Esophagus (tissue), 2 donors: Measurements from ENCODE around the gene SDF4. TPM values are rescaled to one million over a fixed set of nuclear protein-coding genes. Genes with fewer than 3 reads are reported as not detected.

Source experiments
- H3K27ac ChIP-seq, 2 donors: one replicate each; pipeline ENCODE4 v1.5.1; 2013; ENCODE audit warnings: low read depth in 2 of 2, mild to moderate bottlenecking in 2 of 2, inconsistent platforms in 1 of 2, low read length in 1 of 2, moderate library complexity in 1 of 2
- H3K27me3 ChIP-seq, 2 donors: one replicate each; pipeline ENCODE4 v1.6.1; 2013; ENCODE audit warnings: low read length in 2 of 2, control low read depth in 1 of 2, mild to moderate bottlenecking in 1 of 2; ENCODE audit not compliant: insufficient read depth in 2 of 2, control insufficient read depth in 1 of 2
- H3K36me3 ChIP-seq, 2 donors: one replicate each; pipeline ENCODE4 v1.6.1; 2013; ENCODE audit warnings: low read length in 1 of 2; ENCODE audit not compliant: control insufficient read depth in 2 of 2, insufficient read depth in 2 of 2
- H3K4me1 ChIP-seq, 2 donors: one replicate each; pipeline ENCODE4 v1.6.1; 2013; ENCODE audit warnings: low read length in 1 of 2; ENCODE audit not compliant: control insufficient read depth in 2 of 2, insufficient read depth in 2 of 2
- H3K4me3 ChIP-seq, 2 donors: one replicate each; pipeline ENCODE4 v1.5.1; 2013; ENCODE audit warnings: low read length in 2 of 2, mild to moderate bottlenecking in 2 of 2, low read depth in 1 of 2, moderate library complexity in 1 of 2
- H3K9me3 ChIP-seq, 2 donors: one replicate each; pipeline ENCODE4 v1.6.1; 2013; ENCODE audit warnings: mild to moderate bottlenecking in 2 of 2, low read depth in 1 of 2, low read length in 1 of 2, moderate library complexity in 1 of 2; ENCODE audit not compliant: control insufficient read depth in 2 of 2, insufficient read depth in 1 of 2
- WGBS, 2 donors: extraction: QIAGEN DNeasy Blood & Tissue Kit; methylation state at CpG; one replicate each; pipeline ENCODE4 v1.1.7; 2013; 5-methylcytosine and 5-hydroxymethylcytosine counted together
- polyA plus RNA-seq, 2 donors: library from polyadenylated mRNA; stranded (reverse); fragments of 200-250 nt; gene quantifications; one replicate each; pipeline ENCODE4 v1.2.3, GENCODE V29; 2013
- donor health status: healthy with polysubstance abuse.
- donor health status: Bipolar disorder and iron deficiency.

SDF4 gene
- polyA plus RNA-seq: 10 to 100 TPM; 43.9 to 68.0 TPM

DNA sequence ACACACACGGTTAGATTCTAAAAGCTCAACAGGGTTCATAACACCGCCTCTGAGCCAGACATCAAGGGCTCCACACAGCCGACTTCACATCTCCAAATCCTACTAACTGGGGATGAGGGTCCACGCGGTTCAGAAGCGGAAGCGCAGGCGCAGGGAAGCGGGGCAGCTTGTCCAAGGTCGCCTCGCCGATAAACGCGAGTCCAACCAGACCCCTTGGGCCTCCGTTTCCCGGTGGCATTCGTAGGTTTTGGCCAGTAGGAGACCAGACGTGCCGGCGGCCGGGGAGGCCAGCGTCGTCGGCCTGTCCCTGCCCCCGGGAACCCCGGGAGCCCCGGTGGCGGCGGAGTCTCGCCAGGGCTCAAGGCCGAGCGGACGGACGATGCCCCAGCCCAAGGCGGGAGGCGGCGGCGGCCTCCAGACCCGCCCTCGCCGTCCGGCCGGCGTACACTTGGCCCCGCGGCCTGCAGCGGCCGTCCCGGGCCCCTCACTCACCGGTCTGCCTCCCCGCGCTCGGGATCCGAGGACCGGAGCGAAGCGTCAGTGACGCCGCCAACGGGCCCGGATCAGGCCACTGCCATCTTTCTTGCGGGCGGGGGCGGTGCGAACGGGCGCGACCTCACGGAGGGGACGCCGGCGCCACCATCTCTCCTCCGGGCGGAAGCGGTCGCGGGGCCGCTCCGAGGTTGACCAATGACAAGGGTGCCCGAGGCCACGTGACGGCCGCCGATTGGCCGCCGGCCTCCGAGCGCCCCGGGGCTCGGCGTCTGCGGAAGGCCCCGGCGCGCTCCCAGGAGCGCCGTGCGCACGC is at the start of gene SDF4:
SDF4 (minus strand) TSS at position 602 of the 808 bp plus-strand sequence. CDS start 3,229 bp downstream, outside the sequence.
- H3K27me3 ChIP-seq: no peaks in the 10 kb centered on the region
- no peaks in the 10 kb centered on the region for H3K9me3 ChIP-seq
- H3K27ac ChIP-seq: peak within 1 kb of the TSS; percentile 89 to 97
- H3K4me1 ChIP-seq: peaks cover 4 to 29% of the 10 kb centered on the region in 2 donors
- H3K4me3 ChIP-seq: peak within 1 kb of the TSS; percentile 88 to 91
- WGBS, 2 donors: 0 to 1% methylated on average over 91 to 99 of the region's 99 CpGs
- peaks cover 9 to 27% of the 10 kb centered on the region in 2 donors for H3K36me3 ChIP-seq

- WGBS, 2 donors: 89 to 91% methylated on average over 21 of the region's 21 CpGs
- peaks cover 0 to 23% of the 10 kb centered on the region in 2 donors for H3K4me1 ChIP-seq
- no peaks in the 10 kb centered on the region for H3K36me3 ChIP-seq
- peak overlapping the region; percentile 81 to 89 for H3K27ac ChIP-seq
- no peak overlapping the region for H3K4me3 ChIP-seq
- H3K9me3 ChIP-seq: no peaks in the 10 kb centered on the region
- no peaks in the 10 kb centered on the region for H3K27me3 ChIP-seq
Observed at GRCh38 chr1:1280782-1281481, 49.1 kb upstream of the SDF4 start.

DNA sequence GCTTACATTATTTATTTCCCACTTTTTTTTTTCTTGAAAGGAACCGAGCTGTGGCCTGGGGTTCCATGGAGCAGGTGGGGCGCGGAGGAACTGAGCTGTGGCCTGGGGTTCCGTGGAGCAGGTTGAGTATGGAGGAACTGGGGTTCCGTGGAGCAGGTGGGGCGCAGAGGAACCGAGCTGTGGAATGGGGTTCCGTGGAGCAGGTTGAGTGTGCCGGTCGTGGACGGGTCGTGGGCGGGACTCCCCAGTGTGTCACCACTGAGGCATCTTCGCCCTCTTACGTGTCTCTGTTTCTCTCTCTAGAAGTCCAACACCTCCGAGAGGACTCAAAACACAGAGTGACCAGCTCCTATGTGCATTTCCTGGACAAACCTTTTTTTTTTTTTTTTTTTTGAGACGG is 47.2 kb upstream of the SDF4 start:
- no peaks in the 10 kb centered on the region for H3K36me3 ChIP-seq
- H3K9me3 ChIP-seq: no peaks in the 10 kb centered on the region
- H3K4me1 ChIP-seq: peaks cover 9 to 24% of the 10 kb centered on the region in 2 donors
- no peak overlapping the region for H3K27ac ChIP-seq
- no peaks in the 10 kb centered on the region for H3K27me3 ChIP-seq
- 88 to 91% methylated on average over 16 to 17 of the region's 17 CpGs for WGBS, 2 donors
- H3K4me3 ChIP-seq: no peak overlapping the region

GRCh38 chr1:1278620-1279019 is 46.8 kb upstream of the SDF4 start:
- no peaks in the 10 kb centered on the region for H3K27me3 ChIP-seq
- peaks cover 9 to 21% of the 10 kb centered on the region in 2 donors for H3K4me1 ChIP-seq
- no peak overlapping the region for H3K27ac ChIP-seq
- no peaks in the 10 kb centered on the region for H3K9me3 ChIP-seq
- 88 to 95% methylated on average over 13 of the region's 13 CpGs for WGBS, 2 donors
- H3K4me3 ChIP-seq: no peak overlapping the region
- H3K36me3 ChIP-seq: no peaks in the 10 kb centered on the region

DNA sequence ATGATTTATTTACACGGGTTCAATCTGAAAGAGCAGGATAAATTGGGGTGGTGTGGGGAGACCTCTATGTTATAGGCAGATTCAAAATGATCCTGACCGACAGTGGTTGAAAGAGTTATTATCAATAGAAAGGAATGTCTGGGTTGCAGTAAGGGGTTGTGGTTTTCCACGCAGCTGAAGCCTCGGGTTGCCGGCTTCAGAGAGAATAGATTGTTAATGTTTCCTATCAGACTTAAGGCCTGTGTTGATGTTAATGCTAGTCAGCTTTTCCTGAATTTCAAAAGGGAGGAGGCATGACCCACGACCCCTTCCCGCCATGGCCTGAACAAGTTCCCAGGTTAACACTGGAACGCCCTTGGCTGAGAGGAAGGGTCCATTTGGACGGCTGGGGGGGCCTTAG is 44.0 kb upstream of the SDF4 start:
- Histone ChIP-seq H3K36me3 (peaks cover 0 to 6% of the 10 kb centered on the region in 2 donors), H3K27ac (no peak overlapping the region), H3K4me3 (no peak overlapping the region), H3K4me1 (peaks cover 13 to 18% of the 10 kb centered on the region in 2 donors), H3K9me3 (no peaks in the 10 kb centered on the region), H3K27me3 (no peaks in the 10 kb centered on the region)
- 75 to 78% methylated on average over 9 of the region's 9 CpGs for WGBS, 2 donors

- Histone ChIP-seq H3K4me3 (no peak overlapping the region), H3K9me3 (no peaks in the 10 kb centered on the region), H3K4me1 (peaks cover 13 to 26% of the 10 kb centered on the region in 2 donors), H3K36me3 (peaks cover 0 to 6% of the 10 kb centered on the region in 2 donors), H3K27ac (no peak overlapping the region), H3K27me3 (no peaks in the 10 kb centered on the region)
- WGBS, 2 donors: 87 to 89% methylated on average over 15 of the region's 15 CpGs
Observed at GRCh38 chr1:1274931-1275431, 43.2 kb upstream of the SDF4 start.

DNA sequence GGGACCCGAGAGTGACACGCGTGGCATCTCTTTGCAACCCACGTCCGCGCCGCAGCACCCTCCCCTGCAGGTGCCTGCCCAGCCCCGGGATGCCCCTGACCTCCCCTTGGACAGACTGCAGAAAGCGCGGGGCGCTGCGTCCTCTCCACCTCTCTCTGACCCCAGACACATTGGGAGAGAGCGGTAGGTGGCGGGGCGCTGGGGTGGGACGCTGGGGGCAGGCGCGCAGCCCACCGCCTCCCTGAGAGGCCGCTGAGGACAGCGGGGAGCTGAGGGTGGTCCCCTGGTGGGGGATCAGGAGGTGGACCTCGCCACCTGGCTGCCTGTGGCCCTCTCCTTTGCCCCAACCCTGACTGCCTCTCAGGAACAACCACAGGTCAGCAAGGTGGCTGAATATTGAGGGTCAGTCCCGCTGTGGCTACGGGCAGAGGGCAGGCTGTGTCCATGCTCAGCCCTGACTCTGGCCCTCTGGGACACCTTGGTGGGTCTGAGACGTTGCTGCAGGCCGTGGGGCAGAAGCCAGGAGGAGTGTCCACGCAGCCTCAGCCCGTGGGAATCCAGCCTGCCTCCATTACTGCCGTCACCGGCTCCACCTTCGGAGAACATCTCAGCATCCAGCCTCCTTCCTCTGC is 42.6 kb upstream of the SDF4 start:
- WGBS, 2 donors: 24 to 26% methylated on average over 31 of the region's 31 CpGs

DNA sequence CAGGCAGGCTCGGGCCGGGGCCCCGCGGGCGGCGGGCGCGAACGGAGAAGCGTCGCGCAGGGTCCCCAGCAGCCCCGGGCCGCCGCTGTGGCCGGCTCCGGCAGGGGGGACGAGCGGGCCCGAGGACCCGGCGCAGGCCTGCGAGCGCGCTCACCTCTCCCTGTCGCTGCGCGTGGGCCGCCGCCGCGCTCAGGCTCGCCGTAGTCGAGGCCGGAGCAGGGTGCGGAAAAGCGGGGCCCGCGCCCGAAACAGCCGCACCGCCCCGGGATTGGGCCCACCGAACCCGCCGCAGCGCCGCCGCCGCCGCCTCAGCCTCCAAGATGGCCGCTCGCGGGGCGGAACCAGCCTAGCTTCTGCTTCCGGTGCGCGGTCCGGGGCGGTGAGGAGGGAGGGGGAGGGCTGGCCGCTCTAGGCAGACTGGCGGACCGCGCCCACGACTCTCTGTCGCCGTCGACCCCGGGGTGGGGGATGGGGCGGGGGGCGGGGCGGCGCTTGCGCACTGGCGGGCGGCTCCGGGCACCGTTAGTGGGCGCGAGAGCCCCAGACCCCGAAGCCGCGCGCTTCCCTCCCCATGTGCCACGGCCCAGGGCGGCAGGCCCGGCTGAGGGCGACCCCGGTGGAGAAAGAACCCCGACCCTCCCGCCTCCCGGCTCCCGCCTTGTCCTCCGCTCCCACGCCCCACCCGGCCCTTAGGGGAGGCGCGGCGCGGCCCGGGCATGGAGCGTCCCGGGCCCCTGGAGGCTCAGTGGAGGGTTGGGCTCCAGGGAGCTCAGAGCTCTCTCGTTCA is 41.9 kb upstream of the SDF4 start, which contains the start of gene UBE2J2:
UBE2J2 (minus strand) TSS at position 343 of the 787 bp plus-strand sequence. CDS start 5,862 bp downstream, outside the sequence.
- Histone ChIP-seq H3K27ac (peak within 1 kb of the TSS; percentile 85 to 87), H3K9me3 (no peaks in the 10 kb centered on the region), H3K36me3 (peaks cover 0 to 6% of the 10 kb centered on the region in 2 donors), H3K4me3 (peak within 1 kb of the TSS; percentile 83 to 90), H3K4me1 (peaks cover 13 to 29% of the 10 kb centered on the region in 2 donors), H3K27me3 (no peaks in the 10 kb centered on the region)
- 0 to 1% methylated on average over 73 to 105 of the region's 105 CpGs for WGBS, 2 donors

More for the DNA sequence above, 42.6 kb upstream of the SDF4 start:
- H3K4me3 ChIP-seq: peak overlapping the region; percentile 83 to 90
- peaks cover 0 to 6% of the 10 kb centered on the region in 2 donors for H3K36me3 ChIP-seq
- peak overlapping the region; percentile 68 to 85 for H3K27ac ChIP-seq
- no peaks in the 10 kb centered on the region for H3K27me3 ChIP-seq
- H3K4me1 ChIP-seq: peaks cover 13 to 29% of the 10 kb centered on the region in 2 donors
- no peaks in the 10 kb centered on the region for H3K9me3 ChIP-seq

DNA sequence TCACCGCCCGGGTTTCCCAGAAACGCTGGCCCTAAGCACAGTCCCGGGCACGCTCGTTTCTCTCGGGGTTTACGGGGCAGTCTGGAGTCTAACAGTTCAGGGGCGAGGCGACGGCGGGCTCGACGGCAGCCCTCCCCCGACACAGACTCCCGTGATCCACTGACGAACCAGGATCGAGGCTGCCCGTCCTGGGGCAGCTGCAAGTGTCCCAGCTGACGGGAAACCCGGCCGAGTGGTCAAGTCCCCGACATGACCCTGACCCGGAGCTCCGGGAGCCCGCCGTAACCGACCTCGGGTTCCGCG is 41.4 kb upstream of the SDF4 start:
- 0% methylated on average over 31 of the region's 31 CpGs for WGBS, 2 donors
- H3K9me3 ChIP-seq: no peaks in the 10 kb centered on the region
- H3K36me3 ChIP-seq: peaks cover 0 to 9% of the 10 kb centered on the region in 2 donors
- peaks cover 13 to 29% of the 10 kb centered on the region in 2 donors for H3K4me1 ChIP-seq
- H3K4me3 ChIP-seq: peak overlapping the region; percentile 83 to 90
- no peaks in the 10 kb centered on the region for H3K27me3 ChIP-seq
- peak overlapping the region; percentile 79 to 87 for H3K27ac ChIP-seq
